ENCODE measurements around the gene SNTG2. TPM values are rescaled to one million over a fixed set of nuclear protein-coding genes. Genes with fewer than 3 reads are reported as not detected.

The SNTG2 gene
- 1 to 10 TPM in 4 of 5 donors, under 1 TPM in 1; 0.86 to 4.8 (median 2.7) TPM for total RNA-seq
- total RNA-seq (2013) = 1.6 TPM
- 0.08 to 2.2 (median 1.2) reads per million in 29 experiments for total RNA-seq

DNA sequence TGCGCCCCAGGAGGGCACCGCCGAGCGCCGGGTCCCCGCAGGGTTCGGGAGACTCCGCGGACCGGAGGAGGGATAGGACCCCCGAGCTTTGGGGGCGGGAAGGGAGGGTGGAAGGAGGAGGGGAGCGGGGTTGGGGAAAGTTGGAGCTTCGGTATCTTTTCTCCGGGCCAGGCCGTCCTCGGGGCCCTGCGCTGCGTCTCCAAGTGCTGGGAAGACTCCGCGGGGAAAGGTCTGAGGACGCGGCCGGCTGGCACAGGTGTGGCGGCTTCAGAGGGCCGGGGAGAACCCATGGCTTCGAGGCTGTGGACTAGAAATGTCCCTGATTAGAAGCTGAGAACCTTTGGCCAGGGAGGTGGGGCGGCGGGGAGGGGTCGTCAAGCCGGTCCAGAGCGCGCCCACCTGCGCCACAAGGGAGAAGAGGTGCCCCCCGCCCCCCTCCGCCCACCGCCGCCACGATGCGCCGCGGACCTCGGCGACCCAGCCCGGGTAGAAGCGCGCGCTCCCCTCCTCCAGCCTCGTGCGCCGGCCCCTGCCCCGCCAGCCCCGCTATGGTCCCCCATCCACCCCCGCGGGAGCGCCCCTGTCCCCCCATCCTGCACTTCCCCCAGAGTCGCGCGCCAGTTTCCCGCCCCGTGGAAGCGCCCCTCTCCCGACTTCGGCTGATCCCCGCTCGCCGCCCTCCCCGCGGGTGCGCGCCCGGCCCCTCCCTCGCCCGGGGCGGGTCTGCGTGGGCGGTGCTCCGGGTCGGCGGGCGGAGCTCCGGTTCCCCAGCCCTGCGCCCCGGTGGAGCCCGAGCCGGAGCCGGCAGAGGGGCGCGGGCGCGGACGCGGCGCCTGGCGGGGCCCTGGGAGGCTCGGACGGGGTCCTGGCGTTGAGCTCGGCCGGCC lies at the start of gene SNTG2:
Gene SNTG2 (plus strand): TSS at position 770 of the 887 bp plus-strand sequence. CDS start 148 bp downstream, outside the sequence.
- Histone ChIP-seq H3K4me3 (ENCODE audit: control insufficient read depth in 1 of 2, extremely low read depth in 1 of 2, low read length in 1 of 2) (peak within 1 kb of the TSS; percentile 47 to 55), H3K9me3 (no peaks in the 10 kb centered on the region), H3K36me3 (ENCODE audit: control insufficient read depth in 2 of 2, extremely low read depth in 1 of 2, insufficient read depth in 1 of 2, low read length in 1 of 2) (no peaks in the 10 kb centered on the region), H3K4me1 (ENCODE audit: control insufficient read depth in 1 of 2, extremely low read depth in 1 of 2, insufficient read depth in 2 of 2, low read length in 2 of 2) (peaks cover 0 to 23% of the 10 kb centered on the region in 2 experiments), H3K27me3 (replicated peaks in 1 of 2; ENCODE audit: control insufficient read depth in 2 of 2, extremely low read depth in 1 of 2, insufficient read depth in 2 of 2, low read length in 1 of 2) (peaks cover 12 to 30% of the 10 kb centered on the region in 2 experiments), H3K27ac (ENCODE audit: low read length) (no peak within 1 kb of the TSS)
- Mint-ChIP-seq H3K27ac (no peak within 1 kb of the TSS), H3K4me3 (peak within 1 kb of the TSS; percentile 70 to 84 (median 74)), H3K27me3 (peaks cover 21 to 32% of the 10 kb centered on the region in 2 donors), H3K9me3 (no peaks in the 10 kb centered on the region), H3K36me3 (no peaks in the 10 kb centered on the region), H3K4me1 (peaks cover 29 to 41% (median 29%) of the 10 kb centered on the region in 3 donors)
- DNase-seq (peak in 23 of 35 experiments; percentile 9 to 65 (median 35)), ATAC-seq (replicated peaks in 1 of 4) (peak; percentile 86 to 93 (median 90))
- CTCF ChIA-PET = interaction anchor here in 1 of 2 donors (0.7 kb wide), 1 partner anchor 596 kb away, joined by 3 read pairs; no protein-coding TSS in a partner anchor
- WGBS (ENCODE audit: insufficient coverage) = 2% methylated on average over 91 of the region's 100 CpGs
- POLR2A ChIA-PET = no interaction called here

DNA sequence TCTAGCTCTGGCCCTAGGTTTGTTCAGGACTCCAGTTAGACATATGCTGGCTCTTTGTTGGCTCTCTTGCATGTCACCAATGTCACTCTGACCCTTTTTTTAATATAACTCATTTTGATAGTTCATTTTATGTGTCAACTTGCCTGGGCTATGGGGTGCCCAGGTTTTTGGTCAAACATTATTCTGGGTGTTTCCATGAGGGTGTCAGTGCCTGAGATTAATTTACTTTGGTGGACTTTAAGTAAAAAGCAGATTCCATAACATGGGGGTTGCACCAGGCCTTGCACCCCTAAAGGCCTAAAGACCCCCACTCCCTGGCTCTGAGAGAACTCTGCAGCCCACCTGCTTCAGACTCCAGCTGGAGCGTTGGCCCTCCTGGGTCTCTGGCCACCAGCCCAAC lies 48.1 kb upstream of the SNTG2 start:
- no peaks in the 10 kb centered on the region for H3K9me3 ChIP-seq
- peaks cover 4% of the 10 kb centered on the region for H3K36me3 Mint-ChIP-seq
- no peaks in the 10 kb centered on the region for H3K4me1 Mint-ChIP-seq
- WGBS (ENCODE audit: insufficient coverage) = 100% methylated on average over 1 of the region's 1 CpG
- peaks cover 0 to 9% (median 8%) of the 10 kb centered on the region in 3 donors for H3K9me3 Mint-ChIP-seq
- ChIA-PET POLR2A (no interaction called here), CTCF (no interaction called here)
- H3K27me3 ChIP-seq (replicated peaks in 1 of 2; ENCODE audit: control insufficient read depth in 2 of 2, extremely low read depth in 1 of 2, insufficient read depth in 2 of 2, low read length in 1 of 2) = peaks cover 0 to 16% of the 10 kb centered on the region in 2 experiments
- ATAC-seq (replicated peaks in 1 of 4) = no peak
- H3K36me3 ChIP-seq (ENCODE audit: control insufficient read depth in 2 of 2, extremely low read depth in 1 of 2, insufficient read depth in 1 of 2, low read length in 1 of 2) = no peaks in the 10 kb centered on the region
- no peak overlapping the region for H3K4me3 Mint-ChIP-seq
- peaks cover 4 to 7% of the 10 kb centered on the region in 2 donors for H3K27me3 Mint-ChIP-seq
- no peak overlapping the region for H3K27ac Mint-ChIP-seq
- no peaks in the 10 kb centered on the region for H3K4me1 ChIP-seq (ENCODE audit: control insufficient read depth in 1 of 2, extremely low read depth in 1 of 2, insufficient read depth in 2 of 2, low read length in 2 of 2)
- H3K27ac ChIP-seq (ENCODE audit: low read length) = no peak overlapping the region
- no peak overlapping the region for H3K4me3 ChIP-seq (ENCODE audit: control insufficient read depth in 1 of 2, extremely low read depth in 1 of 2, low read length in 1 of 2)
- no peak for DNase-seq

DNA sequence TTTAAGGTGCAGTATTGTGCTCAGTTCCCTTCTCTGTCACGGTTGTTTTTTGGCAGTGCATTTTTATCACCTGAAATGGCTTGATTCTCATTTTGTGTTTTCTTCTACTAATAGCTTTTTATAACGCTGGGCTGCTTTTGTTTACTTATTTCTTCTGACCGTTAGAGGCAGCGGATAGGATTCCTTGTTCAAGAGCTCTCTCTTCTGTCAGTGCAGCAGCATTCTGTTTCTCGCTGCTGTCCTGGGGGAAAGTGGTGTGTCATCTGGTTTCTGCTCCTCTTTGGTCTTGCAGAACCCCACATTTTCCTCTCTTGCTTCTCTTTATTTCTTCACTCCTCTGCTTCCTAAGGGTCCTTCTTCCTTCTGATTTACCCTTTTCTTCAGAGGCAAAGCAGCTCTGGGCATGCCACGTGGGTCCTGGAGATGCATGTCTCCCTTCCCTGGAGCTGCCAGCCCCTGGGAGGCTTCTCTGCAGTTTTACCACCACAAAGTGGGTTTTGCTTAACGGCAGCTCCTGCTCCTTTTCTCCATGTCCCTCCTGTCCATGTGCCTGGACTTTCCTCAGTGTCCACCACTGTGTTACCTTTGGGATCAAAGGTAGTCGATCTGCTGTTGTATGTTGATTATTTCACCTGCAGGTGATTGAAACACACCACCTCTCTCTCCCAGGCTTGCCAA lies 47.3 kb upstream of the SNTG2 start:
- WGBS (ENCODE audit: insufficient coverage) = 38% methylated on average over 1 of the region's 8 CpGs
- DNase-seq (no peak), ATAC-seq (replicated peaks in 1 of 4) (no peak)
- Histone ChIP-seq H3K27ac (ENCODE audit: low read length) (no peak overlapping the region), H3K9me3 (no peaks in the 10 kb centered on the region), H3K4me1 (ENCODE audit: control insufficient read depth in 1 of 2, extremely low read depth in 1 of 2, insufficient read depth in 2 of 2, low read length in 2 of 2) (no peaks in the 10 kb centered on the region), H3K27me3 (replicated peaks in 1 of 2; ENCODE audit: control insufficient read depth in 2 of 2, extremely low read depth in 1 of 2, insufficient read depth in 2 of 2, low read length in 1 of 2) (peaks cover 0 to 15% of the 10 kb centered on the region in 2 experiments), H3K4me3 (ENCODE audit: control insufficient read depth in 1 of 2, extremely low read depth in 1 of 2, low read length in 1 of 2) (no peak overlapping the region), H3K36me3 (ENCODE audit: control insufficient read depth in 2 of 2, extremely low read depth in 1 of 2, insufficient read depth in 1 of 2, low read length in 1 of 2) (no peaks in the 10 kb centered on the region)
- POLR2A ChIA-PET = no interaction called here
- Mint-ChIP-seq H3K27me3 (peaks cover 4 to 7% of the 10 kb centered on the region in 2 donors), H3K9me3 (peaks cover 0 to 5% (median 4%) of the 10 kb centered on the region in 3 donors), H3K4me3 (no peak overlapping the region), H3K4me1 (peaks cover 0 to under 1% (median 0%) of the 10 kb centered on the region in 3 donors), H3K27ac (no peak overlapping the region), H3K36me3 (peaks cover 4% of the 10 kb centered on the region)
- CTCF ChIA-PET = no interaction called here

DNA sequence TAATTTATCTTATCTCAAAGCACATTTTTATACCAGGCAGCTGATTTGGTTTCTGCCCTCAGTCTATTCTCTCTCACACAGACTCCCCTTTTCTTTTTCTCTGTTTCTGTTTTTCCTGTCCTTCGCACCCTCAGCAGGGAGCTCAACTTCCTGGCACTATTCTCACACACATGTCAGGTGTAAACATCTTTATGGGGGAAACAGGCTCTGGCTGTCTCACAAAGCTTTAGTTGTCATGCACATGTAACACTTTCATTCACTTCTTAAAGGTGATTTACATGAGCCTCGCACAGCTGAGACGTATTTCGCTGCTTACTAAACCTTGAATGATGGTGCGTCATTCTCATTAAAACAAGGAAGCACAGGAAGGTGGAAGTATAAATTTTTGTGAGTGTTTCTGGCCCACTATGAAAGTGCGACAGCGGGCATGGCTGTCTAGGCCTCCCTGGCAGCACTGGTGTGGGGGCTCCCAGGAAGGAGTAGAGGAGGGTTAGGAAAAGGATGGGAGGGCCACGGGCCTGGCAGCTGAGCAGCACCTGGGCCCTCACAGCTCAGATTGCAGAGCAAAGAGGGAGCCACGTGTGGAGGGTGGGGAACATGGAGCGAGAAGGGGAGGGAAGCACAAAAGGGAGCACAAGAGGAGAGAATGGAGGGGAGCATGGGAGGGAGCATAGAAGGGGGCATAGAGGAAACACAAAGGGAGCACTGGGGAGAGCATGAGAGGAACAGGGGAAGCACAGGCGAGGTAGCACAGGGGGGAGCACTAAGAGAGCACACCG lies 46.2 kb upstream of the SNTG2 start:
- Histone ChIP-seq H3K27me3 (replicated peaks in 1 of 2; ENCODE audit: control insufficient read depth in 2 of 2, extremely low read depth in 1 of 2, insufficient read depth in 2 of 2, low read length in 1 of 2) (peaks cover 0 to 14% of the 10 kb centered on the region in 2 experiments), H3K36me3 (ENCODE audit: control insufficient read depth in 2 of 2, extremely low read depth in 1 of 2, insufficient read depth in 1 of 2, low read length in 1 of 2) (no peaks in the 10 kb centered on the region), H3K4me3 (ENCODE audit: control insufficient read depth in 1 of 2, extremely low read depth in 1 of 2, low read length in 1 of 2) (no peak overlapping the region), H3K4me1 (ENCODE audit: control insufficient read depth in 1 of 2, extremely low read depth in 1 of 2, insufficient read depth in 2 of 2, low read length in 2 of 2) (peaks cover 0 to 5% of the 10 kb centered on the region in 2 experiments), H3K27ac (ENCODE audit: low read length) (no peak overlapping the region), H3K9me3 (no peaks in the 10 kb centered on the region)
- 58% methylated on average over 6 of the region's 12 CpGs for WGBS (ENCODE audit: insufficient coverage)
- DNase-seq (no peak), ATAC-seq (replicated peaks in 1 of 4) (no peak)
- peaks cover 4% of the 10 kb centered on the region for H3K36me3 Mint-ChIP-seq
- no peak overlapping the region for H3K27ac Mint-ChIP-seq
- peaks cover 0 to 5% (median 4%) of the 10 kb centered on the region in 3 donors for H3K9me3 Mint-ChIP-seq
- peaks cover 0 to 6% (median 4%) of the 10 kb centered on the region in 3 donors for H3K4me1 Mint-ChIP-seq
- ChIA-PET CTCF (no interaction called here), POLR2A (no interaction called here)
- H3K27me3 Mint-ChIP-seq = peaks cover 4 to 7% of the 10 kb centered on the region in 2 donors
- no peak overlapping the region for H3K4me3 Mint-ChIP-seq

DNA sequence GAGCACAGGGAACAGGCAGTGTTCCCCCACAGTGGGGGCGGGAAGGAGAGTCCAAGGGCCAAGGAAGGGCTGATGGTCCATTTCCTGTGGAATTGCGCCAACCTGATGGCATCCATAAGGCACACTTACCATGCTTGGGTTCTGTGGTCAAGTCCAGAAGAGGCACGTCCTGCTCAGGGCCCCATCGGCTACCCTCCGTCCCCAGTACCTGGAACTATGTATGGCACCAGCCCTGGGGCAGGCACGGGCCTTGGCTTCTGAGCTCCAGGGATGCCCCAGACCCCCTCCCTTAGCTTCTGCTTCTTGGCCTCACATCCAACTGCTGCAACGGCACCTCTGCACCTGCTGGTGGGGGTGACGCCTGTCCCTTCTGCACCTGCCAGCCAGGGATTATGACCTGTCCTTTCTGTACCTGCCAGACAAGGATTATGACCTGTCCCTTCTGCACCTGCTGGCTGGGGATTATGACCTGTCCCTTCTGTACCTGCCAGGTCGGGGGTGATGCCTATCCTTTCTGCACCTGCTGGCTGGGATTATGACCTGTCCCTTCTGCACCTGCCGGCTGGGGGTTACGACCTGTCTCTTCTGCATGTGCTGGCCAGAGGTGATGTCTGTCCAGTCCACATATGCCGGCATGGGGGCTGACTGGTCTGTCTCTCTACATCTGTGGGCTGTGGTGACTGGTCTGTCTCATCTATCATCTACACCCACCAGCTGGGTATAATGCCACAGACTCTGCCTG lies 45.4 kb upstream of the SNTG2 start:
- Mint-ChIP-seq H3K4me1 (peaks cover 0 to 9% (median 7%) of the 10 kb centered on the region in 3 donors), H3K27ac (no peak overlapping the region), H3K36me3 (no peaks in the 10 kb centered on the region), H3K27me3 (peaks cover 4 to 7% of the 10 kb centered on the region in 2 donors), H3K9me3 (peaks cover 0 to 1% (median 0%) of the 10 kb centered on the region in 3 donors), H3K4me3 (no peak overlapping the region)
- peaks cover 0 to 5% of the 10 kb centered on the region in 2 experiments for H3K4me1 ChIP-seq (ENCODE audit: control insufficient read depth in 1 of 2, extremely low read depth in 1 of 2, insufficient read depth in 2 of 2, low read length in 2 of 2)
- H3K9me3 ChIP-seq = no peaks in the 10 kb centered on the region
- CTCF ChIA-PET = no interaction called here
- no peak for DNase-seq
- no peak overlapping the region for H3K27ac ChIP-seq (ENCODE audit: low read length)
- H3K36me3 ChIP-seq (ENCODE audit: control insufficient read depth in 2 of 2, extremely low read depth in 1 of 2, insufficient read depth in 1 of 2, low read length in 1 of 2) = no peaks in the 10 kb centered on the region
- 84% methylated on average over 9 of the region's 12 CpGs for WGBS (ENCODE audit: insufficient coverage)
- ATAC-seq (replicated peaks in 1 of 4) = no peak
- H3K4me3 ChIP-seq (ENCODE audit: control insufficient read depth in 1 of 2, extremely low read depth in 1 of 2, low read length in 1 of 2) = no peak overlapping the region
- POLR2A ChIA-PET = no interaction called here
- H3K27me3 ChIP-seq (replicated peaks in 1 of 2; ENCODE audit: control insufficient read depth in 2 of 2, extremely low read depth in 1 of 2, insufficient read depth in 2 of 2, low read length in 1 of 2) = peaks cover 0 to 14% of the 10 kb centered on the region in 2 experiments

Measured in T-cell (primary cell).